ENCODE measurements around the gene PNP.
"Not testable (repeated sequence)": the region's sequence is repeated elsewhere in the genome, so short reads cannot be mapped to it uniquely, and the experiment has no call there.

Gene PNP

DNA sequence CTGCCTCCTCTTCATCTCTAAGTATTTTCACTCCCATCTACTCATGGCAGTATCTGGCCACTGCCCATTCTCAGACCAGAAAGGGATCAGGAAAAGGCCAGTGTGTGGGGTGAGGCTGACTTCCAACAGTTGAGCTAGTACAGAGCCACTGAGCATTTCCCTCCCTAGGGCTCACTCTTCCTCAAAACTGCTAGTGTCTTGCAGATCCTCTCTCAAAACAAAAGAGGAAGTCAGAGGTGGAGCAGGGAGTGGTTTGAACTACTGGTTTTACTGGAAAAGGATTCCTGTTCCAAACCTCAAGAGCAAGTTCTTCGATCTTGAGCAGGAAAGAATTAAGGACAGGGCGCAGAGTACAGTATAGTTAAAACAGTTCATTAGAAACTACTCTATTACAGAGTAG, 24.4 kb downstream of the PNP start:
- DNase-seq, result no peak

DNA sequence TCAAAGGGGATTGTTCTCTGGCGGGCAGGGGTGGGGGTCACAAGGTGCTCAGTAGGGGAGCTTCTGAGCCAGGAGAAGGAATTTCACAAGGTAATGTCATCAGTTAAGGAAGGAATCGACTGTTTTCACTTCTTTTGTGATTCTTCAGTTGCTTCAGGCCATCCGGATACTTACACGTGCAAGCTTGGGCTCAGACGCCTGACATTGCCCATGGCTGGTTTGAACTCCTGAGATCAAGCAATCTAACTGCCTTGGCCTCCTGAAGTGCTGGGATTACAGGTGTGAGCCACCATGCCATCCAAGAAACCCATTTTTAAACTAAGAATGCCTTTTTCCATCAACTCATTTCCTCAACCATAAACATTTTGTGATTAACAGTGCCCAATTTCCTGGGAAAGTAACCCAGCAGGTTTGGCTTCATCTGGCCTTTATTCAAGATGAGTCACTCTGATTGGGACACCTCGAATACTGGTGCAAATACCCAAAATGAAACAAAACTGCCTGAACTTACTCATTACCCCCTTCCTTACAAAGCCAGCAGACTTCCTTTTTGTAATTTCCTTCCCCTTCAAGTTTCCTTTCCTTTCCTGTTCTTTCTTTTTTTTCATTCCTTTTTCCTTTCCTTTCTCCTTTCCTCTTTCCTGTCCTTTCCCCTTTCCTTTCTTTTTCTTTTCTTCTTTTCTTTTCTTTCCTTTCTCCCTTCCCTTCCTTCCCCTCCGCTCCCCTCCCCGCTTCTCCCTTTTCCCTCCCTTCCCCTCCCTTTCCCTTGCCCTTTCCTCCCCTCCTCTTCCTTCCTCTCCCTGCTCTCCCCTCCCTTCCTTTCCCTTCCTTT, 25.9 kb downstream of the PNP start:
- DNase-seq, result peak; percentile 30

DNA sequence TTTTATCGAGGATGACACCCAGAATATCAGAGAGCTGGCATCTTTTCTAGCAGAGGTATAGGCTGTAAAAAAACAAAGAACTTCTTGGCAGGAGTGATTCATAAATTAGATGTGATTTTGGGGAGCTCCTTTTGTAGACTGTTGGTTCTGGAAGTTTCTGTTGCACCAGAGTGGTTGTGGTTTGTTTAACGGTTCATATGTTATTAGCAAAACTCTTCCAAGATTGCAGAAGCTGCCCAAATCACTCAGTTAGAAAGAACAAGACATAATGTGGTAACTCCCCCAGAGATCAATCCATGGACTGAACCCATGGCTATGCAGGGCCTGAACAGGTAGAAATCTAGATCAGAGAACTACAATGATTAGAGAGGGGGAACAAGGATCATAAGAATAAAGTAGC, 29.4 kb downstream of the PNP start:
- DNase-seq, result no peak

DNA sequence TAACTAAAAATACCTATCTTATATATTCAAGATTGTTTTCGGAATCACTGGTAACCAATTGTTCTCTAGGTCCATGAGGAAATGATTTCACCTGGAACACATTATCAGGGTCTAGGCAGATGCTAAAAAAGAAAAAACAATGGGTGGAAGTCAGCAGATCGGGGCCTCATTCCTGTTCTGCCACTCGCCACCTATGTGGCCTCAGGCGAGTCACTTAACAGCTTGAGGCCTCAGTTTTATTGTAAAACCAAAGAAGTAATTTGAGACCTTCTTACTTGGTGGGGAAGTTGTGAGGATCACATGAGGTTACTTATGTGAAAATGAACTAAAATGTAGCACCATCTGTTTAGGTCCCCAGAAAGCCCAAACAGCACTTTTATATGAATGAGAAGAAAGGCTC, 29.9 kb downstream of the PNP start:
- DNase-seq, result no peak

DNA sequence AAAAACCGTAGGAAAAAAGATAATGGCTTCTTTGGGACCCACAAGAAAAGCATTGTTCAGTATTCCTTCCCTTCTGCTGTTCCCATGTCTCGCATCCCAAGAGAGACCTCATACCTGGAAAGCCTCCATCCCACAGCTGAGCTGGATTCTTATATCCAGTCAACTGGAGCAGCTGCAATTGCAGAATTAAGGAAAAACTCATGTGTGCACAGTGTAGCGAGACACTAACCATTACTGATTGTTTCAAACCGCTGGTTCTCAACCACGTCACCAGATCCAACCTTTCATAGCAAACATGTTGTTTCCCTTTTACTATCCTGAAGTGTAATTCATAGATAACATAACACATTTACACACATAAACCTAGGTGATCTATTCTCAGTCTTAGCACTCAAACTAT, 30.7 kb downstream of the PNP start:
- DNase-seq, result no peak

DNA sequence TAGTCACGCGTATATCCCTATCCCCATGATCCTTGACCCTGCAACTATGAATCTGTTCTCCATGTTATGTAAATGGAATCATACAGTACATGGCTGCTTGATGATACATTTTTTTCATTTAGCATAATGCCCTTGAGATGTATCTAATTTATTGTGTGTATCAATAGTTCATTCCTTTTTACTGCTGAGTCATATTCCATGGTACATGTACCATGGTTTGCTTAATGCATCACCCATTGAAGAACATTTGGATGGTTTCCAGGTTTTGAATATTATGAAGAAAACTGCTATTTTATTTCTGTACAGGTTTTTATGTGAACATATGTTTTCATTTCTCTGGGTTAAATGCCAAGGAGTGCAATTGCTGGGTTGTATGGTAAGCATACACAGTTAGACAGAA, 32.1 kb downstream of the PNP start:
- DNase-seq, result no peak

DNA sequence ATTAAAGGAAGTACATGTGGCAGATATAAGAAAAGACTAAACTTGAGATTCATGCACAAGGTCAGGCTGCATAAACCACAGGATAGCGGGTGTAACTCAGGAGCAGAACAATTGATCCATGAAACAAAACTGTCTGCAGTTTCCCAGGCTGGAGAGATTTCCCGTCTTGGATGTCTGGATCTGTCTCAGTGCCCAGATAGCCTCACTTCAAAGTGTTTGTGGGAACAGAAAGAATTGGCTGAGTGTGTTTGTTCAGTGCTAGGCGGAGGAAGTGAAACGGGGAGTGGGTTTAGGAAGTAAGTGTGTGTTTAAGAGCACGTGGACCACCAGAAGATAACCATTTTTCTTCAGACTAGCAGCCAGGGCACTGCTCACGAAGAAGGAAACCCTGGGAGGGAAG, 34.7 kb downstream of the PNP start:
- no peak for DNase-seq

DNA sequence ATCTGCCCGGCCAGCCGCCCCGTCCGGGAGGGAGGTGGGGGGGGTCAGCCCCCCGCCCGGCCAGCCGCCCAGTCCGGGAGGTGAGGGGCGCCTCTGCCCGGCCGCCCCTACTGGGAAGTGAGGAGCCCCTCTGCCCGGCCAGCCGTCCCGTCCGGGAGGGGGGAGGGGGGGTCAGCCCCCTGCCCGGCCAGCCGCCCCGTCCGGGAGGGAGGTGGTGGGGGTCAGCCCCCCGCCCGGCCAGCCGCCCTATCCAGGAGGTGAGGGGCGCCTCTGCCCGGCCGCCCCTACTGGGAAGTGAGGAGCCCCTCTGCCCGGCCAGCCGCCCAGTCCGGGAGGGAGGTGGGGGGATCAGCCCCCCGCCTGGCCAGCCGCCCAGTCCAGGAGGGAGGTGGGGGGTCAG, 37.1 kb downstream of the PNP start:
- DNase-seq, result not testable (repeated sequence)

DNA sequence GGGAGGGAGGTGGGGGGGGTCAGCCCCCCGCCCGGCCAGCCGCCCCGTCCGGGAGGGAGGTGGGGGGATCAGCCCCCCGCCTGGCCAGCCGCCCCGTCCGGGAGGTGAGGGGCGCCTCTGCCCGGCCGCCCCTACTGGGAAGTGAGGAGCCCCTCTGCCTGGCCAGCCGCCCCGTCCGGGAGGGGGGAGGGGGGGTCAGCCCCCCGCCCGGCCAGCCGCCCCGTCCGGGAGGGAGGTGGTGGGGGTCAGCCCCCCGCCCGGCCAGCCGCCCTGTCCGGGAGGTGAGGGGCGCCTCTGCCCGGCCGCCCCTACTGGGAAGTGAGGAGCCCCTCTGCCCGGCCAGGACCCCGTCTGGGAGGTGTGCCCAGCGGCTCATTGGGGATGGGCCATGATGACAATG, 37.5 kb downstream of the PNP start:
- DNase-seq, result not testable (repeated sequence)

DNA sequence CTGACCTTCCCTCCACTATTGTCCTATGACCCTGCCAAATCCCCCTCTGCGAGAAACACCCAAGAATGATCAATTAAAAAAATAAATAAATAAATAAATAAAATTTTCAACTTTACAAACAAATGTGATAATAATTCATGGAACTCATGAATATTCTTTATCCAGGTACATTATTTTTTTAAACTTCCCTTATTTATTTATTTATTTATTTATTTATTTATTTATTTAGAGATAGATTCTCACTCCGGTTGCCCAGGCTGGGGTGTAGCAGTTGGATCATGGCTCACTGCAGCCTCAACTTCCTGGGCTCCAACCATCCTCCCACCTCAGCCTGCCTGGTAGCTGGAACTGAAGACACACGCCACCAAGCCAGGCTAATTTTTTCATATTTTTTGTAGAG, 38.3 kb downstream of the PNP start:
- not testable (repeated sequence) for DNase-seq

DNA sequence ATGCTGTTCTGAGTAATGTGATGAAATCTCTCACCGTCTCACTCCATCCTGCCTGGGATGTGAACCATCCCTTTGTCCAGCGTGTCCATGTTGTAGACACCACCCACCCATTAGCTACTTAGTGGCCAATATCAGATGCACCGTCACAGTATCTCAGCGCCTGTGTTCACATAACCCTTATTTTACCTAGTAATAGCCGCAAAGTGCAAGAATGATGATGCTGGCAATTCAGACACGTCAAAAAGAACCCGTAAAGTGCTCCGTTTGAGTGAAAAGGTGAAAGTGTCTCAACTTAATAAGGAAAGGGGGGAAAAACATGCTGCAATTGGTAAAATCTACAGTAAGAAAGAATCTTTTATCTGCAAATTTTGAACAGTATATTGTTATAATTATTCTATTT, 39.2 kb downstream of the PNP start:
- no peak for DNase-seq

DNA sequence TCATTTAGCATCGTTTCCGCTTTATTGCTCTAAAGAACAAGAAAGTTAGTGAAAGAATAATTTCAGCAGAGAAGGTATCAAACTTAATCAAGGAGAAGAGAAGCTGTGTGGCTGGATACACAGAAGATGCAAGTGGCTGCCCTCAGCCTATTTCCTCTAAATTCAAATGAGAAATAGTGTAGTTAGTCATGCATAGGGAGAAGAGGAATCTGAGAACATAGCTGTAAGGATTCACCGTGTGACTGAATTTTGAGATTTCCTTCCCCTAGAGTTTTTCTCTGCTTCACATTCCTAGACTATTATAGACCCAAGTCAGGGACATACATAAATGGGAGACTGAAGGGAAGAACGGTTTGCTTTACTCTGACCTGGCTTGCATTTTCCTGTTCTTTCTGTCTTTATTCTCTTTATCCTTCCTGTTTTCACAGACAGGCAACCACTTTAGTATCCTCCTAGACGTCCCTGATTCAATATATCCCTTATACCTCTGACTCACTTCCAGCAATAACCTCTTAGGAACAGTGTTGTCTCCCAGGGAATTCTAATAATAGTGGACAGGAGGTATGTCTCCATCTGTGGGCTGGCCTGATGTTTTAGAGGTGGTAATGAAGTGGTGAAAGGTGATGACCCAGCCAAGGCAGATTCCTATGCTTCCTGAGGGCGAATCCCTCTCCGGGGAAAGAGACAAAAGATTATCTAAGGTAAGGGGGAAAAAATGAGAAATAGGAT, 43.1 kb downstream of the PNP start:
- DNase-seq, result no peak

DNA sequence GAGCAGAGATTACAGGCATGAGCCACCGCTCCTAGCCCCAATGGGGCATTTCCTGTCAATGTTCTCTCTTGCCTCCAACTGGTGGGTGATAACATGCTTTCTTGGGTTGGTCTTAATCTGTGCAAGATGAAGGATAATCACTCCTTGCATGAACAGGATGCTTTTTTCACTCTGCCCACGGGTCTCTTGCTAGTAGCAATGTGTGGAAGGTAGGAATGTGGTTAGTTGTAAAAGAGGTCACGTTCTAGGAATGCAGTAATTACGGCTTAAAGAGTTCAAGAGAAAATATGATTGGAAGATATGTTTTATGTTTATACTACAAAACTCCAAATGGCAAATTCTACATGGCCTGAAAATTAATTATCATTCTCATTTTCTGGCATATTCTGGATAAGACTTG, 46.6 kb downstream of the PNP start:
- DNase-seq, result peak; percentile 38

DNA sequence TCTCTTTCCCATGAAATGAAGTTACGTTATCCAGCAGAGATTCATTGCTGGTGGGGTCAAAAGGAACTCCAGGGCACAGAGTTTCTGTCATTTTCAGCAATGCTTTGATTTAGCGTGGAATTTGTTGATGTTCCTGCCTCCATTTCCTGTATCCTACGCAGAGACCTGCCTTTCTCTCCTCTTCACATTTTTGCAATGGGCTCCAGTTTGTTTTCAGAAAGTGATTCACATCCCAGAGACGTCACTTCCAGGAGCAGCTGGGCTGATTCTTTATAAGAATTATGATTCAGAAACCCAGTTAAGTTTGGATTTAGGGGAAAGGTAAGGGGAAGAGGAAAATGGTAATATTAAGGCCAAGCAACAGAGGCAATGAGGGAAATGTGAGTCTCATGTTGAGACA, 47.7 kb downstream of the PNP start:
- DNase-seq, result peak; percentile 40

DNA sequence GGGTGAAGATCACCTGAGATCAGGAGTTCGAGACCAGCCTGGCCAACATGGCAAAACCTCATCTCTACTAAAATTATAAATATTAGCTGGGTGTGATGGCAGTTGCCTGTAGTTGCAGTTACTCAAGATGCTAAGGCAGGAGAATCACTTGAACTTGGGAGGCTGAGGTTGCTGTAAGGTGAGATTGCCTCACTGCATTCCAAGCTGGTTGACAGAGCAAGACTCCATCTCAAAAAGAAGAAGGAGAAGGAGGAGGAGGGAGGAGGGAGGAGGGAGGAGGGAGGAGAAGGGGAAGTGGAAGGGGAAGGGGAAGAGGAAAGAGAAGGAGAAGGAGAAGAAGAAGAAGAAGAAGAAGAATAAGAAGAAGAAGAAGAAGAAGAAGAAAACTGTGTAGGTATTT, 53.1 kb downstream of the PNP start:
- no peak for DNase-seq

DNA sequence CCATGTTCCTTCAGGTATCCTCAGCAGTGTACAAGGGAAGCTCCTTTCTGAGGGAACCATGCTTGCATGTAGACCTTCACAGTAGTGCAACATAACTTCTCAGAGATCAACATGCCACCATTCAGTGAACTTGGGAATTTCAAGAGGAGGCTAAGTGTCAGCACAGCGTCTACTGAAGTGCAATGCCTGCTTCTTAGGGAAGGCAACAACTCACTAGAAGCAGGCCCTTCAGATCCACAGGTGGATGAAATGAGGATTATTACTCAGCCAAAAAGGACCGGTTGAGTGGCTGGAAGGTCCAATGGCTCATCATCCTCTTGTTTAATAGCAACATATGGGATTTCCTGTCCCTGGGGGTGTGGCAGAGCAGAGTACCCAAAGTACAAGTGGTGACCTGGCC, 54.8 kb downstream of the PNP start:
- no peak for DNase-seq

Measured in EL (cell line).